CD4-positive, alpha-beta T cell treated with Interleukin-1 beta for 1 hour (primary cell): Measurements from ENCODE around the gene CACNA2D4.

ENCODE experiments used
- DNase-seq, 2 donors: peaks; one replicate each; pipeline ENCODE4 v3.0.0-alpha.2; 2020 to 2022

CACNA2D4 gene

GRCh38 chr12:1917172-1918070 lies 1.0 kb downstream of the CACNA2D4 start:
- DNase-seq, result peak in 1 of 2 donors; percentile 39

GRCh38 chr12:1916371-1917171 lies 1.9 kb downstream of the CACNA2D4 start:
- DNase-seq, result no peak

- peak in 1 of 2 donors; percentile 38 for DNase-seq
Measured at GRCh38 chr12:1915082-1915968, 3.1 kb downstream of the CACNA2D4 start.

- no peak for DNase-seq
Measured at GRCh38 chr12:1914114-1914911, 4.1 kb downstream of the CACNA2D4 start.

- no peak for DNase-seq
Measured at GRCh38 chr12:1913377-1914113, 4.9 kb downstream of the CACNA2D4 start.

GRCh38 chr12:1912580-1913376 lies 5.7 kb downstream of the CACNA2D4 start:
- no peak for DNase-seq

GRCh38 chr12:1911598-1912575 lies 6.6 kb downstream of the CACNA2D4 start:
- no peak for DNase-seq

GRCh38 chr12:1910468-1910867 lies 8.0 kb downstream of the CACNA2D4 start:
- no peak for DNase-seq

- DNase-seq, result no peak
Measured at GRCh38 chr12:1908758-1909157, 9.7 kb downstream of the CACNA2D4 start.

GRCh38 chr12:1907652-1908611 lies 10.5 kb downstream of the CACNA2D4 start:
- peak; percentile 34 to 51 for DNase-seq

GRCh38 chr12:1906579-1906978 lies 11.9 kb downstream of the CACNA2D4 start:
- no peak for DNase-seq

- DNase-seq, result no peak
Measured at GRCh38 chr12:1904875-1905274, 13.6 kb downstream of the CACNA2D4 start.

GRCh38 chr12:1896964-1897363 lies 21.5 kb downstream of the CACNA2D4 start:
- no peak for DNase-seq

GRCh38 chr12:1890810-1891209 lies 27.6 kb downstream of the CACNA2D4 start:
- DNase-seq, result no peak

- no peak for DNase-seq
Measured at GRCh38 chr12:1890119-1890703, 28.2 kb downstream of the CACNA2D4 start.

- no peak for DNase-seq
Measured at GRCh38 chr12:1888923-1889322, 29.5 kb downstream of the CACNA2D4 start.

- no peak for DNase-seq
Measured at GRCh38 chr12:1886396-1887008, 31.9 kb downstream of the CACNA2D4 start.
